GM20000 (cell line): ENCODE results near the gene SPOCD1.

ENCODE experiments used
- DNase-seq: peaks from one replicate; pipeline ENCODE4 v3.0.0; 2012; ENCODE audit warnings: low spot score
- TF ChIP-seq, protein P1 (sequence below): IDR thresholded peaks from 2 replicates; pipeline ENCODE4 v1.5.1; 2012; ENCODE audit warnings: mild to moderate bottlenecking, control low read depth; ENCODE audit errors: extremely low read depth, missing control alignments

The SPOCD1 gene

DNA sequence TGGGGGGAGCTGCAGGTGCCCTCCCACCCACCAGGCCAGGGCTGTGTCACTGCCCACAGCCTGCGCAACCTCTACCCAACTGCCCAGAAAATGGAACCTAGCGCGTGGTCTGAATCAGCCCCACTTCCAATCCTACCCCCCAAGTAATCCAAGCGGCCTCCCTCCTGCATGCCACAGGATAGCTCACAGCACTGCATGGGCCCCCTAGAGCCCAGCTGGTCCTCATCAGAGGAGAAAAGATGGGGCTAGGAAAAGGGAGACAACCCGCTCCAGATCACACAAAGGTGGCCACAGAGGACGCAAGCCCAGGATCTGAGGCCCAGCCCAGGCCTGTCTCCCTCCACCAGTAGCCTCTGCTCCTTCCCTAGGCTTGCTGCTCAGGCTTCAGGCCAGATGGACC, 57.8 kb downstream of the SPOCD1 start:
- DNase-seq = no peak
- TF ChIP-seq, protein P1, sequence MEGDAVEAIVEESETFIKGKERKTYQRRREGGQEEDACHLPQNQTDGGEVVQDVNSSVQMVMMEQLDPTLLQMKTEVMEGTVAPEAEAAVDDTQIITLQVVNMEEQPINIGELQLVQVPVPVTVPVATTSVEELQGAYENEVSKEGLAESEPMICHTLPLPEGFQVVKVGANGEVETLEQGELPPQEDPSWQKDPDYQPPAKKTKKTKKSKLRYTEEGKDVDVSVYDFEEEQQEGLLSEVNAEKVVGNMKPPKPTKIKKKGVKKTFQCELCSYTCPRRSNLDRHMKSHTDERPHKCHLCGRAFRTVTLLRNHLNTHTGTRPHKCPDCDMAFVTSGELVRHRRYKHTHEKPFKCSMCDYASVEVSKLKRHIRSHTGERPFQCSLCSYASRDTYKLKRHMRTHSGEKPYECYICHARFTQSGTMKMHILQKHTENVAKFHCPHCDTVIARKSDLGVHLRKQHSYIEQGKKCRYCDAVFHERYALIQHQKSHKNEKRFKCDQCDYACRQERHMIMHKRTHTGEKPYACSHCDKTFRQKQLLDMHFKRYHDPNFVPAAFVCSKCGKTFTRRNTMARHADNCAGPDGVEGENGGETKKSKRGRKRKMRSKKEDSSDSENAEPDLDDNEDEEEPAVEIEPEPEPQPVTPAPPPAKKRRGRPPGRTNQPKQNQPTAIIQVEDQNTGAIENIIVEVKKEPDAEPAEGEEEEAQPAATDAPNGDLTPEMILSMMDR = no peak

DNA sequence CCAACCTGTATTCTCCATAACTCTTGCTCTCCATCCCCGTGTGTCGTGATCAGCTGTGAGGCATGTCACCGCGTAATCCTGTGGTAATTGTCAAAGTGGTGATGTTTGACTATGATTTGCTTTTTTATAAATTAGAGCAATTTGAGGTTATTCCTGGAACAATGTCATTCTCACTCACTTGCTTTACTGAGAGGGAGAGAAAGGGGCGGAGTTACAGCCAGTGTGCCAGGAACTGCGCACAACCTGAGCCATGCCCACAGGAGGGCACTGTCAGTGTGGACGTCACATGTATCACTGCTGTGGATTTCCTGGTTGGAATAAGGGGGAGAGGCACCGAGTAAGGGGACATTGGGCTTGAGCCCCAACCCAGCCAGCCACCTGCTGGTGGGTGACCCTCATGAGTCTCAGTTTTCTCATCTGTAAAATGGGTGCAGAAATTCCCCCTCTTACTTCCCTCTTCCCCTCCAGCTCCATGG, 58.6 kb downstream of the SPOCD1 start:
- TF ChIP-seq, protein P1 = no peak
- no peak for DNase-seq

DNA sequence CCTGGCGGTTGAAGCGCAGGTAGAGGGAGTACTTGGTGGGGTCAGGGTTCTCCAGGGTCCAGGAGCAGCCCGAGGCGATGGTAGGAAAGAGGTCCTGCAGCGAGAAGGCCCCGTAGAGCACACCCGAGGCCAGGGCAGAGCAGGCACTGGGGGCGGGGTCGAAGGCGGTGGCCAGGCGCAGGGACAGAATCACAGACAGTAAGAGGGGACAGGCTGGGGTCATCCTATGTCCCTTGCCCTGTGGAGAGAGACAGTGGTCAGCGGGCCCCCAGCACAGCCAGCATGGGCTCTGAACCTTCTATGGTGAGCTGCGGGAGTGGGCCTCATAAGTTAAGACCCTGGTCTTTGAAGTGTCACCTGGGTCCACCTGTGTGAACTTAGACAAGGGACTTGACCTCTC, 59.2 kb downstream of the SPOCD1 start:
- TF ChIP-seq, protein P1 = no peak
- no peak for DNase-seq

DNA sequence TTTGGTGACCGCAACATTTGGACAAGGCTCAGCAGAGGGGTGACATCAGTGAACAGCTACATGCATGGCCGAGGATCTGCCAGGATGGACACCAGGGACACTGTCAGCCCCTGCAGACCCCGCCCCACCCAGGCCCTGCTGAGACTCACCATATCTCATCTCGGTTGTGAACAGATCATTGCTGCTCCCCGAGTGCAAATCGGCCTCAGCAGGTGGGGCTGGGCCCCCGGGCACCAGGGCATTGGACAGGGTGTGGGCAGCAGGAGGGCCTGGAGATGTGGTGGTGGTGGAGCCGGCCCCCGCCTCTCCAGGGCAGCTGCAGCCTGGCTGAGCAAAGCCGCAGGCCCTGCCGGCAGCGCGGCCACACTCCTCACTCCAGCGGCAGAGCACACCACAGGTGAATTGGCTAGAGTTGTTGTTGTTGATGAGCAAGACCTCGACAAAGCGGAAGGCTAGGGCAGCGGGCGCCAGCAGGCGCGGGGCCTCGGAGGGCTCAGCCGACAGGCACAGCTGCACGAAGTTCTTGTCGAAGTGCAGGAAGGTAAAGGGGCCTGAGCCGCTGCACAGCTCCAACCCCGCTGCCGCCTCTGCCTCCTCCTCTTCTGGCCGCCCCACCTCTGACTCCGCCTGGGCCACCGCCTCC, 59.9 kb downstream of the SPOCD1 start:
- no peak for DNase-seq
- TF ChIP-seq, protein P1 = no peak

DNA sequence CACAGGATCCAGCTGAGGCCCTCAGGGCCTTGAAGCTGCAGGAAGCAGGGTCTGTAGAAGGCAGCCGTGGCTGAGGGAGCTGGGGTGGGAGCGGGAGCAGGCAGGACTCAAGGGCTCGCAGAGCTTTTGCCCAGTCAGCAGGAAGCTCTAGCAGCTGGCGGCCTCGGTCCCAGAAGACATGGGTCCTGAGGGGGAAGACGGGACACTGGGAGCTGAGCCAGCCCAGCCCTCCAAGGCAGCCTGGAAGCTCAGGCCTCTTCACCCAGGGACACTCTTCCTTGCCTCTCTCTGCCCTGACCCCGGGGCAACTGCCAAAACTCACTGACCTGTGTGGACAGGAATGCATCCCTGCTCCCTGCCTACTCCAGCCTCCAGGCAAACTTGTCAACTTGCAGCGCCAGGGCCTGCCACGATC, 60.6 kb downstream of the SPOCD1 start:
- TF ChIP-seq, protein P1 = no peak
- DNase-seq = no peak

DNA sequence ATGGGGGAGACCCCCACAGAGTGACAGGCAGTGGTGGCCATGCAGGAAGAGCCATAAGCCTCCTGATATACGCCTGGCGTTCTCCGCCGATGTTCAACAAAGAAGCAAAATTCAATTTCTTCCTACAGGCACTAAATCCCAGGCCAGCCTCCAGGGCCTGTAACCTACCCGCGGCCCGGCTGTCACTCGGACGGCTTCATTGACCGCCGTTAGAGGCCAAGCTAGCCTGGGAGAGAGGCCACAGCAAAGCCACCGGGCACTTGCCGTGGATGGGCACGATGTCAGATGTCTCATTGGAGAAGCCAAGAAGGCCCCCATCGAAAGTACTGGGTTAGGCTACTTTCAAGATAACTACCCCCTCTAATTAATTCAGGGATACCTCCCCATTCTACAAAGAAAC, 61.4 kb downstream of the SPOCD1 start:
- no peak for DNase-seq
- TF ChIP-seq, protein P1 = no peak

DNA sequence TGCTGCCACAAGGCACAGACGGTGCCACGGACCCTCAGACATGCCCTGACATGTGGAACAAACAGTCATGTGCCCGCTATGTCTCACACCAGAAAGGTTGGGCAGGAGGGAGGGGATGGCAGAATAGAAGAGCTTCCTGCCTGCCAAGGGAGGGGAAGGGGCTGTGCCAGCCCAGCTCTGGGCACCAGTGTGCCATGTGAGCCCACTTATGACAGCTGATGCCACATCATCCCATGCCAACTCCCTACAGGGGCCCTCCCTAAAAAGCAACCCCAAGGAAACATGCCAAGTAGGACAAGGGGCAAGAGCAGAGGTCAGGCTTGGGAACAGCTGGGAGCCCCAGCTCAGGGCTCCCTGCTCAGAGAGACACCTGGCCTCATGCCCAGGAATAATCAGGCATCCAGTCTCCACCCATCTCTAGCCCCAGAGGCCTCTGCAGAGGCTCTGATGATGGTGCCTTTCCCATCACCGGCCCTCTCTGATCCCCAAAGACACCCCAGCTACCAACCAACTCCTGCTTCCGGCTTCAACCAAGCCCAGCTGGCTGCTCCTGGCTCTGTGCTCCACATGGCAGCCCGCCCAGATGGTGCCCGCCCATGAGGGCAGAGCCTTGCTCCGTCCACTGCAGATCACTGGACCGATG, 62.0 kb downstream of the SPOCD1 start:
- TF ChIP-seq, protein P1 = no peak
- no peak for DNase-seq
